ENCODE measurements around the gene RGP1.
A peak's percentile ranks its signal among the peaks of the same experiment; 100 is the strongest.

The RGP1 gene
- 49.2 to 90.0 (median 77.8) reads per million in 4 experiments for total RNA-seq

DNA sequence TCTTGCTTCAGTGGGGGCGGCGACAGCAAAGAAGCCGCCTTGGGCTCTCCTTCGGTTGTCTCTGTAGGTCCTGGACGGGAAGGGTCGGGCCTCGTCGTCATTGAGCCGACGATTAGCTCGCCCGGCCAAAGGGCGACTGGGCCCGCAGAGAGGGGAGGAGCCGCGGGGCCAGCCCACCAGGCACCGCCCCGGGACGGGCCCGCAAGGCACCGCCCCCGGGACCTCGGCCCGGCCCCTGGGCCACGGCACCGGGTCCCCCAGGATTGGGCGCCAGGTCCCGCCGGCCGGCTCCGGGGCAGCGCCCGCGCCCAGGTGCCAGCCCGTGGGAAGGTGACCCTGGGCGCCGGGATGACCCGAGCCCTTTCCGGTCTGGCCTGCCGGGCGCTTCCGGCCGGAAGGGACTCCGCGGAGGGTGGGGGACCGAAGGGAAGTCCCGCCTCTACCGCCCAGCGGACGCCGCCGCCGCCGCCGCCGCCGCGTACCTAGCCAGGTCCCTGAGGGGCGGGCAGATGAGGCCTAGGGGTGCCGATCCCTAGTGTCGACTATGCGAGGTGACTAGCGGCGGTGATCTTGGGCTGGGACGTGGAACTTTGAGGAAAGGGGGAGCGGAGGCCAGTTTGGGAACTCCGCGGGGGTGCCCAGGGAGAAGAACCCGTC, at the start of gene RGP1, which contains the start of gene GBA2:
RGP1 (plus strand) TSS at position 430 of the 657 bp plus-strand sequence. CDS start 469 bp downstream, outside the sequence.
GBA2 (minus strand) TSS at position 371 of the 657 bp plus-strand sequence. CDS start 524 bp downstream, outside the sequence.
- DNase-seq, result peak; percentile 34

- DNase-seq, result no peak
Measured at GRCh38 chr9:35700031-35700430, 49.1 kb upstream of the RGP1 start.

DNA sequence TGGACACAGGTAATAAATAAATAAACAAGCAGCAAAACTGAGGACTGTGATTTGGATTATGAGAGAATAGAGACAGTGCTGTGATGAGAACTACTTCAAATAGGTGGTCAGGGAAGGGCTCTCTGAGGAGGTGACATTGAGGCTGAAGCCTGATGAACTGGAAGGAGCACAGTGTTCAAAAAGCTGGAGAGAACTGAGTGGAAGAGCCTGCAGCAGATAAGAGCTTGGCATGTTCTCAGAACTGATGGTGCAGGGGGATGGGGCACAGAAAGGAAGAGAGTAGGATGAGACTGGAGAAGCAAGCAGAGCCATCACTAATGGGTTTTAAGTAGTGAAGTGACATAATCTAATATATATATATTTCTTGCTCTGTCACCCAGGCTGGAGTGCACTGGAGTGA, 48.1 kb upstream of the RGP1 start:
- DNase-seq, result no peak

- no peak for DNase-seq
Measured at GRCh38 chr9:35702696-35703095, 46.4 kb upstream of the RGP1 start.

DNA sequence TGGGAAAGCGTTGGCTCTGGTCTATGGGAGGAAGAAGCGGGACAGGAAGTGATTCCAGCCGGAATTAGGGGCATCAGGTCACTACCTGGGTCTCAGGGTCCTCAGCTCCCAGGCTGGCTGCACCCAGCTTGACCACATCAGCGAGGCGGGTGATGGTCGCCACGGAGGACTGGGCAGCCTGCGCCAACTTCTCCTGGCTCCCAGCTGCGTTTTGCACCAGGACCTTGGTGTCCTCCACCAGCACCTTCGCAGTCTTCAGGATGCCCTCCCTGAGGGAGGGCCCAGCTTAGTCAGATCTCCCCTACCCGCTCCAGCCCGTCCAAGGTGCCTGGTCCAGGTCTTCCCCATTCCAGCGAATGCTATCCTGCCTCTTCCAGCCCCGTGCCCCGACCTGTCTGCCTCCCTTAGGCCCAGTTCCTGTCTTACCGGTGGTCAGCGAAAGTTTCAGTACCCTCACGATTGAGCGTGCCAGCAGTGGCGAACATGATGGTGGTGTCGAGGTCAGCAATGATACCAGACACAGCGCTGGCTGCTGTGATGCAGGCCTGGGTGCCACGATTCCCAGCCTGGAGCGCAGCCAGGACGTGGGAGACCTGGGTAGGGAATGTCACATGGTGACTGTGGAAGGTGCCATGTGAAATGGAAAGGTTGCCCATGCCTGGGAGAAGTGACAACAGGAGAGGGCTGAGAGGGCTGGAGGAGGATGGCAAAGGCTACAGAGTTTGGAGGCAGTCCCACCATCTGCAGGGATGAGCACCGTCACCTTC, 45.0 kb upstream of the RGP1 start:
- DNase-seq, result no peak

- no peak for DNase-seq
Measured at GRCh38 chr9:35705372-35705771, 43.7 kb upstream of the RGP1 start.

DNA sequence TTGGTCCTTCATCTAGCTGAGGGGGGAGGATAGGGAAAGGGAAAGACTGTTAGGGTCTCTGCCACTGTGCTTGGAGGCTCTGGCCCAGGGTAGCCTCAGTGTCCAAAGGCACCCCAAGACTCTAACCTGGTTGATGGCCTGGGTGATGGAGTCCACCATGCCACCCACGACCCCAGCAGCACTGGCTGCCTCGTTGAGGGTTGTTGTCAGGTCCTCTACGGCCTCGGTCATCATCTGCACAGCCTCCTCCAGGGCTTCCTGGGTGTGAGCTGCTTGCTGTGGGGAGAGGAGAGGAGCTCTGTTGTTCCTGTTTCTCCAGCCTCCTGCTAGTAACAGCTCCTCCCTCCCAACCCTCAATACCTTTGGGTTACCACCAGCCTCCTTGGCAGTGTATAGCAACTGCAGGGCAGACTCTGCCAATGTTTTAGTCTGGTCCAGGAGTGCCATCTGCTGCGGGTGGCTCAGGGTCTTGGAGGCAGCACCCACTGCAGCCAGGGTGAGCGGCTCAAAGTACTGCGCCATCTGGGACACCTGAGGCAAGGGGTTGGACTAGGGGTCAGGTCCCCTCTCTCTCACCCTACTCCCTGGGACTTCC, 43.2 kb upstream of the RGP1 start:
- no peak for DNase-seq

GRCh38 chr9:35706951-35707350, 42.1 kb upstream of the RGP1 start:
- DNase-seq, result no peak

DNA sequence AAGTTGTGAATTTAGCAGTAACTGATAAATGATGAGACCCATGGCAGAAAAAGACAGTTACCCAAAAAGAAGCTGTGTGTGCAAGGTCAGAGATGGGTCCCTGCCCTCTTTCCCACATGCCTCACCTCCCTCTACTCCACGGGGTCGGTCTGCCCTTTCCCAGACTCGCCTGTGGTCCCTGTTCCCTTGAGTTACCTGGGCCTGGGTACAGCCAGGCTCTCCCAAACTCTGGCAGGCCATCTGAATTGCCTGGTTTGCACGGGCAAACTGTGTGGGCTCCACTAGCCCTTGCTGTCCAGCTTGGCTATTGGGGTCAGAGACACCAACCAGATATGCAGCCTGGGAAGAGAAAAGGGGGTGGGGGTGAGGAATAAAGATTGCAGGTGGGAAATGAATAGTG, 40.9 kb upstream of the RGP1 start:
- no peak for DNase-seq

GRCh38 chr9:35710818-35711500, 38.1 kb upstream of the RGP1 start:
- no peak for DNase-seq

GRCh38 chr9:35711501-35712428, 37.3 kb upstream of the RGP1 start:
- DNase-seq, result no peak

- DNase-seq, result no peak
Measured at GRCh38 chr9:35712762-35713400, 36.2 kb upstream of the RGP1 start.

DNA sequence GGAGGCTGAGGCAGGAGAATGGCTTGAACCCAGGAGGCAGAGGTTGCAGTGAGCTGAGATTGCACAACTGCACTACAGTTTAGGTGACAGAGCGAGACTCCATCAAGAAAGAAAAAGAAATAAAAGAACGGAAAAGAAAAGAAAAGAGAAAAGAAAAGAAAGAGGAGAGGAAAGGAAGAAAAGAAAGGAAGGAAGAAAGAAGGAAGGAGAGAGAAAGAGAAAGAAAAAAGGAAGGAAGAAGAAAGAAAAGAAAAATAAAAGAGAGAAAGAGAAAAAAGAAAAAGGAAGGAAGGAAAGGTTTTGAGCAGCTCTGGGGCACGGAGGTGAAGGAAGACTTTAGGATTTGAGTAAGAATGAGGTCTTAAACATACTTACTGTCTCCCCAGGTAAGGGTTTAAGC, 35.5 kb upstream of the RGP1 start:
- no peak for DNase-seq

DNA sequence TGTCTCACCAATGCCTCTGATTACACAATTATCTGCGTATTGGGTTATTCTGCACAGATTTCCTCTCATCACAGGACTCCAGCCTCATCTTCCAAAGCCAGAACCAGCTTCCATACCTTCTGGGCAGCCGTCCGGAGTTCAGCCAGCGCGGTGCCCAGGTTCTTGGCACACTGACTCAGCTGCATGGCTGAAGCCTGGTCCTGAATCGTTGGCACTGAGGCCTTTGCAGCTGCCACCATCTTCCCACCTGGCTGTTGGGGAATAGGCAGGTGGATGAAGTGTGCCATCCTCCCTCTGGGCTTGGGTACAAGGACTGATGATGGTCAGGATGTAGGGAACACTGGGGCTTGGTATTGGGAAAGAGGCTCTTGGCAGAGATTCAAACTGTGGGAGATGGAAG, 35.0 kb upstream of the RGP1 start:
- DNase-seq, result no peak

- no peak for DNase-seq
Measured at GRCh38 chr9:35714579-35715252, 34.4 kb upstream of the RGP1 start.

- no peak for DNase-seq
Measured at GRCh38 chr9:35716230-35716629, 32.9 kb upstream of the RGP1 start.

DNA sequence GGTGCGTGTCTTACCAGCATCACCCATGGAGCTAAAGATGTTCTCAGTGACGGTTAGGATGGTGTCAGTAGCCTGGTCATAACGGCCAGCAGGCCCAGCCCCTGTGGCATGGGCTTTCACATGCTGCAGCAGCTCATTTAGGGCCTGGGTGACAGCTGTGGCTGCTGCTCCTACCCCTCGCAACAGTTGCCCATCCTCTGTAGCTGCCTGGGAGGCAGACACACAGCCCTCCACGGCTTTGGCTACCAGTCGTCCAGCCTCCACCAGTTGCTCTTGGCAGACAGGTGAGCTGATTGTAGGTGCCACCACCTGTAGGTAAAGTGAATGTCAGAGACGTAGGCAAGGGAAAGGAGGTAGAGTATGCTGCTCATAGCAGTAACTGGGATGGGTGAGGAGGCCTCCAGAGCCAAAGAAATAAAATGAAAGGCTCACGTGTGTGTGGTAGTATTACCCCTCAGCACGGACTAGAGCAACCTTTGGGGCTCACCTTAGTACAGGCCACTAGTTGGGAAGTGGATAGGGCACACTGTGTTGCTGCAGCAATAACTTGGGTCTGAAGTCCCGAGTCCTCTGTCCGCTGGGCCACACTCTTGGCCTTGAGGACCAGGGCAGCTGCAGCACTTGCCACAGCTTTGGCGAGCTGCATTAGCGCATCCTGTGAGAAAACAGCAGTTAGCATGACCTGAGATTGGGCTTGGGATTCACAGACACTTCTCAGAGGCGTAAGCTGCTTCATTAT, 31.8 kb upstream of the RGP1 start:
- no peak for DNase-seq

DNA sequence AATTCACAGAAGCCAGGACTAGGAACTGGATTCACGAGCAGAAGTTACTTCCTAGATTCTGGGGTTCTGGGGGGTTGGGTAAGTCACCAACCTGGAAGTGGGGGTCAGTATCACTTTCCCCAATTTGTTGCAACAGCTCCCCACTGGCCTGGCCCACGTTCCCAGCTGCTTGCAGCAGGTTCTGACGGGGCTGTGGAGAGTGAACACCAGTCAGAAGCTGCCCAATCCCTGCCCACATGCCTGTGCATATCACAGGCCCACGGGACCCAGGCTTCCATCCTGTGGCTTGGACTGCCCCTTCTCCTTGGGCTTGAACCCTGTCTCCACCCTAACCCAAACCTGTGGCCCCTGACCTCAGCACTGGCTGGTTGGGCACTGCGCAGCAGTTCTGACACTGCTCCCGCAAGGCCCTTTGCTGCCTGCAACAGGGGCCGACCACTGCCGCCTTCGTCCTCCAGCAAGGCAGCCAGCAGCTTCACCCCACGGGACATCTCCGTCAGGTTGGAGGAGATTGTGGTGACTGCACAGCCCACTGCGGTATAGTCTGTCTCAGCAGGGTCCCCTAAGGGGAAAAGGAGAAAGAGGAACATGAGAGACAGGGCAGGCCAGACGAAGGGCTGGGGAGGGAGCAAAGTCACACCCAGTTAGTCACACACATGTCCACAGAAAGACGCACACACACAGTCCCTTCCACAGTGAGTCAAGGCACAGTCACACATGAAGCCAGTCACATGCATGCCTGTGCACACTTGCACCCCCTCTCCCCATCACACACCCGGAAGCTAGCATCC, 30.2 kb upstream of the RGP1 start:
- DNase-seq, result no peak

GRCh38 chr9:35719546-35719945, 29.5 kb upstream of the RGP1 start:
- no peak for DNase-seq
